GM12874 (cell line): Measurements from ENCODE around the gene SNX8.

Experiments used
- CTCF ChIP-seq: IDR thresholded peaks from 2 replicates; pipeline ENCODE4 v1.5.1; 2011; ENCODE audit warnings: low read depth, mild to moderate bottlenecking, control low read depth, low read length, moderate library complexity; ENCODE audit not compliant: insufficient read depth

SNX8 gene

GRCh38 chr7:2249744-2250323 lies 64.4 kb downstream of the SNX8 start:
- no peak for TF ChIP-seq CTCF

- TF ChIP-seq CTCF: no peak
These were observed 65.1 kb downstream of the SNX8 start for GRCh38 chr7:2248984-2249694.

GRCh38 chr7:2247141-2247995 lies 66.9 kb downstream of the SNX8 start:
- TF ChIP-seq CTCF: peak; percentile 89

GRCh38 chr7:2245883-2246675 lies 68.2 kb downstream of the SNX8 start:
- TF ChIP-seq CTCF: no peak

GRCh38 chr7:2244404-2244995 lies 69.7 kb downstream of the SNX8 start:
- no peak for TF ChIP-seq CTCF

- no peak for TF ChIP-seq CTCF
These were observed 70.8 kb downstream of the SNX8 start for GRCh38 chr7:2243458-2243857.
